ENCODE data around the gene RMND5B. TPM values are rescaled to one million over a fixed set of nuclear protein-coding genes. Genes with fewer than 3 reads are reported as not detected.

The RMND5B gene
- total RNA-seq, 6 experiments from 2014 or later, result 14.4 to 23.5 (median 20.9) TPM

DNA sequence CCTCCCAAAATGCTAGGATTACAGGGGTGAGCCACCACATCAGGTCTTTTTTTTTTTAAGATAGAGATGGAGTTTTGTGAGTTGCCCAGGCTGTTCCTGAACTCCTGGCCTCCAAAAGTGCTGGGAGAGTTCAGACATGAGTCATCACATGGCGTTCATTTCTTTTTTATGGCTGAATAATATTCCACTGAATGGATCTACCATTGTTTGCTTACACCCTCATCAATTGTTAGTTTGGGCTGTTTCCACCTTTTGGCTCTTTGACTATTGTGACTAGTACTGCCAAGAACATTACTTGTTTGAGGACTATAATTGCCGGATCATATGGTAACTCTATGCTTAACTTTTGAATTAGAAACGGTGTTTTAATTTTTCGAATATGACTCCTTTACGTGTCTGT is 18.3 kb upstream of the RMND5B start:
- Histone ChIP-seq H3K9me3 (no peaks in the 10 kb centered on the region), H3K36me3 (no peaks in the 10 kb centered on the region), H3K4me1 (peaks cover 0 to 5% (median 0%) of the 10 kb centered on the region in 4 donors), H3K27ac (no peak overlapping the region), H3K4me3 (no peak overlapping the region), H3K27me3 (no peaks in the 10 kb centered on the region)
- no peak for ATAC-seq
- no peak for TF ChIP-seq POLR2A (IDR thresholded peaks at IDR 0.05)
- DNase-seq, result no peak
- 80% methylated on average over 5 of the region's 5 CpGs for WGBS (ENCODE audit: insufficient coverage, low coverage, low lambda C conversion rate, missing lambda C conversion rate)
- intact Hi-C loops (cut with DNase I), result no loop called here

DNA sequence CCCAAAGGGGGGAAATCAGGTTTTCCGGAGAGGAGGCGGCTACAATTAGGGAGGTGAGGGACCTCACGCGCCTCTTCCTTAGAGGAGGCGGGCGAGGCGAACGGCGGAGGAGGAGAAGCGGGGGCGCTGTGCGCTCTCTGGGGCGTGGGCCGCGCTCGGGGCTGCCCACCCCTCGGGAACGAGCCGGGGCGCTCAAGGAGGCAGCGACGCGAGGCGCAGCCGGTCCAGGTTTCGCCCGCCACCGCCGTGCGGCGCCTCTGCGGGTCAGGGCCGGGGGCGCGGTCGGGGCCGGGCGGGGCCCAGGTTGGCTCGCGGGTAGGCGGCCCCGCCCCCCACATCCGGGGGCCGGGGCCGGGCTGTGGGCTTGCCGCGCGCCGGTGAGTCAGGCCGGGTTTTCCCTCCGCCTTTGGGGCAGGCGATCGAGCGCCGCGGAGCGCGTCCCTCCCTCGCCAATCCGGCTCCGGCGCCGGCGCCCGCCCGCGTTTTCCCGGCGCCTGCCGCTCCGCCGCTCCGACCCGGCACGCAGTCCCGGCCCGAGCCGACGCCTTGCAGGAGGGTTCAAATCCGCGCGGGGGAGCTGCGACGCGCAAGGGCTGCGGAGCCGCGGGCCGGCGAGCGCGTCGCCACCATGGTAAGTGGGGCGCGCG is 17.6 kb upstream of the RMND5B start, which contains the start of gene N4BP3:
N4BP3 (plus strand) TSS at position 392 of the 647 bp plus-strand sequence. CDS start 6,052 bp downstream, outside the sequence.
- H3K36me3 ChIP-seq, result no peaks in the 10 kb centered on the region
- no peak within 1 kb of the TSS for H3K27ac ChIP-seq
- intact Hi-C loops (cut with DNase I), result no loop called here
- H3K27me3 ChIP-seq, result no peaks in the 10 kb centered on the region
- DNase-seq (peak in 1 of 3 donors; percentile 52), ATAC-seq (peak; percentile 36 to 69 (median 44))
- H3K4me1 ChIP-seq, result peaks cover 0 to 5% (median 0%) of the 10 kb centered on the region in 4 donors
- TF ChIP-seq POLR2A (IDR thresholded peaks at IDR 0.05), result peak; percentile 17
- TF ChIP-seq, protein P1, sequence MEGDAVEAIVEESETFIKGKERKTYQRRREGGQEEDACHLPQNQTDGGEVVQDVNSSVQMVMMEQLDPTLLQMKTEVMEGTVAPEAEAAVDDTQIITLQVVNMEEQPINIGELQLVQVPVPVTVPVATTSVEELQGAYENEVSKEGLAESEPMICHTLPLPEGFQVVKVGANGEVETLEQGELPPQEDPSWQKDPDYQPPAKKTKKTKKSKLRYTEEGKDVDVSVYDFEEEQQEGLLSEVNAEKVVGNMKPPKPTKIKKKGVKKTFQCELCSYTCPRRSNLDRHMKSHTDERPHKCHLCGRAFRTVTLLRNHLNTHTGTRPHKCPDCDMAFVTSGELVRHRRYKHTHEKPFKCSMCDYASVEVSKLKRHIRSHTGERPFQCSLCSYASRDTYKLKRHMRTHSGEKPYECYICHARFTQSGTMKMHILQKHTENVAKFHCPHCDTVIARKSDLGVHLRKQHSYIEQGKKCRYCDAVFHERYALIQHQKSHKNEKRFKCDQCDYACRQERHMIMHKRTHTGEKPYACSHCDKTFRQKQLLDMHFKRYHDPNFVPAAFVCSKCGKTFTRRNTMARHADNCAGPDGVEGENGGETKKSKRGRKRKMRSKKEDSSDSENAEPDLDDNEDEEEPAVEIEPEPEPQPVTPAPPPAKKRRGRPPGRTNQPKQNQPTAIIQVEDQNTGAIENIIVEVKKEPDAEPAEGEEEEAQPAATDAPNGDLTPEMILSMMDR (IDR thresholded peaks at IDR 0.05), result no peak
- peak within 1 kb of the TSS; percentile 14 to 29 (median 16) for H3K4me3 ChIP-seq
- no peaks in the 10 kb centered on the region for H3K9me3 ChIP-seq
- WGBS (ENCODE audit: insufficient coverage, low coverage, low lambda C conversion rate, missing lambda C conversion rate), result 13% methylated on average over 1 of the region's 96 CpGs

DNA sequence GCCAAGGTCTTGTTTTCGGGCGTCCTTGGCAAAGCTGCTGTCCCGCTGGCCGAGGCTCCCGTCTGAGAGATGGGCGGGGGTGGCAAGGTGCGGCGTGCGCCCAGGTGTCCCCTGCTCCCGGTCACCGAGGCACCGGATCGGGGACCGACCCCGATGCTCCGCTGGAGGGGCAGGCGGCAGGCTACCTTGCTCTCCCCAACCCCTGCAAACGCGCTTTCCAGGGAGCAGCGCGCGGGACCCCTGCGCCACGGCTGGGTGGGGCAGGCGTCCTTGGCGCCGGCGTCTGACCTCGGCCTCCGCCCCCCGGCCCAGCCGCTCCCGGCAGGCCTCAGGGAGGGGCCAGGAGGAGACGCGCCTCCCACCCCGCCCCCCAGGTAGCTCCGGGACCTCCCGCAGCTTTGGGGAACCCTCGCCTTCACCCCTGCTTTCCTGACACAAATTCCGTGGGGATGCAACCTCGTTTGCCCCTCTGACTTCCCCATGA is 16.9 kb upstream of the RMND5B start:
- ATAC-seq, result no peak
- H3K4me1 ChIP-seq, result peaks cover 0 to 5% (median 0%) of the 10 kb centered on the region in 4 donors
- H3K27ac ChIP-seq, result no peak overlapping the region
- no peaks in the 10 kb centered on the region for H3K36me3 ChIP-seq
- no peak for TF ChIP-seq POLR2A (IDR thresholded peaks at IDR 0.05)
- TF ChIP-seq, protein P1 (IDR thresholded peaks at IDR 0.05), result no peak
- H3K9me3 ChIP-seq, result no peaks in the 10 kb centered on the region
- intact Hi-C loops (cut with DNase I), result no loop called here
- no peaks in the 10 kb centered on the region for H3K27me3 ChIP-seq
- WGBS (ENCODE audit: insufficient coverage, low coverage, low lambda C conversion rate, missing lambda C conversion rate), result 0% methylated on average over 2 of the region's 41 CpGs
- DNase-seq, result no peak
- H3K4me3 ChIP-seq, result peak overlapping the region; percentile 14 to 29 (median 16)

DNA sequence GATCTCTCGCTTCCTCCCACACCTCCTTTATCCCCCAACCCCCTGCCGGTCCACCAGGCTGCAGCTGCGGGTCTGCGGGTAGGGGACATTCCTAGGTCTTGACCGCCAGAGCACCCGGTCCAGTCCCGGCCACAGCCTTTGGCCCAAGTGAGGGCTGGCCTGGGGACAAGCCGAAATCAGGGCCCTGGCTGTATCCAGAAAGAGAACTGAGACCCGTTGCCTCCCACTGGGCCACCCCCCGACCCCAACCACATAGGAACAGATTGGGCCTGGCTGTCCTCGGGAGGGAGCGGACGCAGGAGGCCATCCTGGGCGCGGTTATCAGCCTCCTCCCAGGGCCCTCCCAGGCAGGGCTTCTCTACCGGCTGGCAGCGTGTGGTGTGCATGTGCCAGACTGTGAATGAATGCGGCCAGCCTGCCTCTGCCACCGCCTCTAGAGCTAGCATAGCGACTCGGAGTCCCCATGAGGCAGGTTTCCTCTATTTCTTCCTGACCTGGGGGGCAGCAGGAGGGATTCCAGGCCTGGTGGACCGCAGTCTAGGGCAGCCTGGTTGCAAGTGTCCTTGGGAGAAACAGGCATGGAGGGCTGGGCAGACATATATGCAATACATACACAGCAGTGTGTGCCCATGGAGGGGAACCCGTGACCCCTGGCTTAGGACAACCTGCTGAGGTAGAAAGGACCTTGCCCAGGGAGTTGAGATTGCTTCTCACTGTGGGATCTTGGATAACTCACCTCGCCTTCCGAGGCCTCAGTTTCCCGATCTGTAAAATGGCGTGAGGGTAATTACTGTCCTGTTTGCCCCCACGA is 16.3 kb upstream of the RMND5B start:
- Histone ChIP-seq H3K4me1 (peaks cover 0 to 5% (median 0%) of the 10 kb centered on the region in 4 donors), H3K27me3 (no peaks in the 10 kb centered on the region), H3K27ac (no peak overlapping the region), H3K9me3 (no peaks in the 10 kb centered on the region), H3K36me3 (no peaks in the 10 kb centered on the region), H3K4me3 (peak overlapping the region in 1 of 3 donors; percentile 16)
- 13% methylated on average over 9 of the region's 28 CpGs for WGBS (ENCODE audit: insufficient coverage, low coverage, low lambda C conversion rate, missing lambda C conversion rate)
- ATAC-seq (peak; percentile 27 to 39 (median 32)), DNase-seq (no peak)
- TF ChIP-seq POLR2A (IDR thresholded peaks at IDR 0.05), result no peak
- TF ChIP-seq, protein P1 (IDR thresholded peaks at IDR 0.05), result no peak
- intact Hi-C loops (cut with DNase I), result no loop called here

Data from right lobe of liver (tissue), 6 donors.